PFSK-1 (cell line): ENCODE results near the gene TRERF1.

Experiments used
- FOXP2 ChIP-seq: optimal IDR thresholded peaks from 2 replicates; pipeline ENCODE3; 2011; ENCODE audit warnings: borderline replicate concordance, control low read depth, inconsistent platforms; ENCODE audit not compliant: insufficient read depth; ENCODE audit errors: extremely low read length, extremely low read depth
- POLR2AphosphoS5 ChIP-seq: IDR thresholded peaks from 2 replicates; pipeline ENCODE4 v1.6.1; 2012; ENCODE audit warnings: low read depth, mild to moderate bottlenecking, control low read depth, low read length, moderate library complexity
- SIN3A ChIP-seq: IDR thresholded peaks from 2 replicates; pipeline ENCODE4 v1.6.1; 2012; ENCODE audit warnings: mild to moderate bottlenecking, low read length, moderate library complexity, borderline replicate concordance; ENCODE audit not compliant: insufficient read depth
- TAF1 ChIP-seq: IDR thresholded peaks from 2 replicates; pipeline ENCODE4 v1.6.1; 2012; ENCODE audit warnings: low read length, control low read depth, borderline replicate concordance; ENCODE audit not compliant: insufficient read depth
- TF ChIP-seq, protein P1 (sequence below), 2 experiments: IDR thresholded peaks; 2 replicates each; pipeline versions ENCODE4 v1.6.1 to v1.8.0; 2011 to 2012; ENCODE audit warnings: low read depth in 2 of 2, low read length in 2 of 2, control low read depth in 1 of 2, inconsistent platforms in 1 of 2, mild to moderate bottlenecking in 1 of 2, moderate library complexity in 1 of 2; ENCODE audit not compliant: insufficient read depth in 1 of 2

Gene TRERF1

DNA sequence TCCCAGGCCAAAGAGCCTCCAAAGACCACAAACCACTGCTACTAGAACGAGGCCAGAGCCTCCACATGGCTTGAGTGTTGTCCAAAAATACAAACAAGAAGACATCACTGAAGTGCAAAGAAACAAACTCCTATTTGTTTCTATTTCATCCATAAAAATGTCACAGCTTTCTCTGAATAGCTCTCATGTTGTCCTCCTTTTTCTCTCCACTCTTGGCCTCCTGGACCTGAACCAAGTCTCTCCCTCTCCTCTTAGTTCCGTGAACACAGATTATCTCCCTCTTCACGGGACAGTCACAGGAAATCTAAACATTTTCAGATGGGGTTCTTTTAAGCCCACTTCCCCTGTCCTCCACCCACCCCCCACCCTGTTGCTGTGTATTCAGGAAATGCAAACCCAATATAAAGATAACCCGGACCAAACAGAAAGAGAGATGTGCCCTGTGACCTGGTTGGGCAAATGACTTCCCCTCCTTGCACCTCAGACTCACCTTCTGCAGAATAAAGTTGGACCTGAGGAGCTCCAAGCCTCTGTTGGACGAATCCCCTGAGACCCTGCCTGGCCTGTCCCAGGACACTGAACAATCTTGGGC, 158.2 kb downstream of the TRERF1 start:
- TF ChIP-seq TAF1 (no peak), FOXP2 (no peak), SIN3A (no peak), POLR2AphosphoS5 (no peak)
- TF ChIP-seq, protein P1, sequence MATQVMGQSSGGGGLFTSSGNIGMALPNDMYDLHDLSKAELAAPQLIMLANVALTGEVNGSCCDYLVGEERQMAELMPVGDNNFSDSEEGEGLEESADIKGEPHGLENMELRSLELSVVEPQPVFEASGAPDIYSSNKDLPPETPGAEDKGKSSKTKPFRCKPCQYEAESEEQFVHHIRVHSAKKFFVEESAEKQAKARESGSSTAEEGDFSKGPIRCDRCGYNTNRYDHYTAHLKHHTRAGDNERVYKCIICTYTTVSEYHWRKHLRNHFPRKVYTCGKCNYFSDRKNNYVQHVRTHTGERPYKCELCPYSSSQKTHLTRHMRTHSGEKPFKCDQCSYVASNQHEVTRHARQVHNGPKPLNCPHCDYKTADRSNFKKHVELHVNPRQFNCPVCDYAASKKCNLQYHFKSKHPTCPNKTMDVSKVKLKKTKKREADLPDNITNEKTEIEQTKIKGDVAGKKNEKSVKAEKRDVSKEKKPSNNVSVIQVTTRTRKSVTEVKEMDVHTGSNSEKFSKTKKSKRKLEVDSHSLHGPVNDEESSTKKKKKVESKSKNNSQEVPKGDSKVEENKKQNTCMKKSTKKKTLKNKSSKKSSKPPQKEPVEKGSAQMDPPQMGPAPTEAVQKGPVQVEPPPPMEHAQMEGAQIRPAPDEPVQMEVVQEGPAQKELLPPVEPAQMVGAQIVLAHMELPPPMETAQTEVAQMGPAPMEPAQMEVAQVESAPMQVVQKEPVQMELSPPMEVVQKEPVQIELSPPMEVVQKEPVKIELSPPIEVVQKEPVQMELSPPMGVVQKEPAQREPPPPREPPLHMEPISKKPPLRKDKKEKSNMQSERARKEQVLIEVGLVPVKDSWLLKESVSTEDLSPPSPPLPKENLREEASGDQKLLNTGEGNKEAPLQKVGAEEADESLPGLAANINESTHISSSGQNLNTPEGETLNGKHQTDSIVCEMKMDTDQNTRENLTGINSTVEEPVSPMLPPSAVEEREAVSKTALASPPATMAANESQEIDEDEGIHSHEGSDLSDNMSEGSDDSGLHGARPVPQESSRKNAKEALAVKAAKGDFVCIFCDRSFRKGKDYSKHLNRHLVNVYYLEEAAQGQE (IDR thresholded peaks at IDR 0.05; ENCODE audit: insufficient read depth in 1 of 2, low read depth in 2 of 2, low read length in 2 of 2), result no peak

DNA sequence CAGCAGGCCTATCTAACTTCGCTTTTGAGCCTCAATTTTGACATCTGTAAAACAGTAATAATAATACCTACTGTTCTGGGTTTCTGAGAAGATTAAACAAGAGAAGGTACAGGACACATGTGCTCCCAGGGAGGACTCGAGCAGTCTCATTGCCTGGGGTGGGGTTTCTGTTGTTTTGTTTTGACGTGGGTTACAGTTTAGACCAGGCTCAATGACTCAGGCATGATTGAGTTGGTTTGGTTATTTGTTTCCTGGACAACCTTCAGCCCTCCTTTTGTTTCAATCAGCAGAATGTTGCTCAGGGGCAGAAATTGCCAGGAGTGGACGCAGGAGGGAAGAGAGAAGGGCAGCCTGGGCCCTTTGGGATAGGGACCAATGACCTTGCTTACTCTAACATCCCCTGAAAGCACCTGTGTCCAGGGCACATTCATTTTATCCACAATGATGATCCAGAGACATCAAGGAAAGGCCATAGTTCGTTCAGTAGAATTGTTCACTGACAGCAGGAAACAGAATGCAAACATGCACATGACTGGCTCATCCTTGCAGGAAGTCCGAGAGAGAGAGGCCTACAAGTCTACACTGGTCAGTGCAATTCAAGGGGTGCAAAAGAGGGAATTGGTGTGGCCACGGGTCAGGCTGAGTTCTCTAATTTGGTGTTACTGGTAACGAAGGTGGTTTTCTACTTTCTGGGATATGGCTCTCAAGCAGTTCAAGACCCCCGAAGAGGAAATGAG, 159.6 kb downstream of the TRERF1 start:
- no peak for TF ChIP-seq FOXP2
- TF ChIP-seq TAF1, result no peak
- TF ChIP-seq, protein P1 (IDR thresholded peaks at IDR 0.05; ENCODE audit: insufficient read depth in 1 of 2, low read depth in 2 of 2, low read length in 2 of 2), result no peak
- no peak for TF ChIP-seq POLR2AphosphoS5
- no peak for TF ChIP-seq SIN3A

DNA sequence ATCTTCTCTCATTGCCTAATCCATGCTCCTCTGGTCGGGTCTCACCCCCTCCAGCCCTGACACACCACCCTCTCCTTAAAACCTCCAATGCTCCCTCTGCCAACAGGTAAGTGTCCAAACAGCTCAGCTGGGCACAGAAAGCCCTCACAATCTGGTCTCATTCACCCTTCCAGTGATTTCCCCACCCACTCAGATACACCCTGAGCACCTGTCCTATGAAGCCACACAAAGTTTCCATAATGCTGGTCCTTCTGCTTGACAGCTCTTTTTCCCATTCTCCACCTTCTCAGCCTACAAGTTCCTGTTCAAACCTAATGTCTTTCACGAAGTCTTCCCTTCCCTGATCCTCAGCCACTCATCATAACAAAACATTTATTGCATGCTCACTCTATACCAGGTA, 164.0 kb downstream of the TRERF1 start:
- TF ChIP-seq POLR2AphosphoS5 (no peak), FOXP2 (no peak), TAF1 (no peak), SIN3A (no peak)
- TF ChIP-seq, protein P1 (IDR thresholded peaks at IDR 0.05; ENCODE audit: insufficient read depth in 1 of 2, low read depth in 2 of 2, low read length in 2 of 2), result no peak

DNA sequence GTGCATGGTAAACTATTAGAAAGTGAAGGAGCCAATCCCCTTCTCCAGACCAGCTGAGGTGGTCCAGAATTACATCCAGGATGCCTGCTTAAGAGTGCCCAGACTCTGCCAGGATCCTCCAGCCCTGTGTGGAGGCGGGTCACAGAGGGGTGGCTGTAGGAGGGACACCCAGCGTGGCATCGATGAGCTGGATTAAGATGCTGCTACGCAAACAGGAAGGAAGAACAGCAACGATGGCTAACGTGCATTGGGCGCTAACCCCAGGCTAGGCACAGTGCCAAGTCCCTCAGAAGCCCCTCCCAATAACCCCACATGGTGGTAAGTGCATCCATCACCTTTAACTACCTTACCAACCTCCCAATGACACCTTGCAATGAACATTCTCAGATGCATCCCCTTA, 170.2 kb downstream of the TRERF1 start:
- TF ChIP-seq POLR2AphosphoS5 (no peak), FOXP2 (no peak), TAF1 (no peak), SIN3A (no peak)
- TF ChIP-seq, protein P1 (IDR thresholded peaks at IDR 0.05; ENCODE audit: insufficient read depth in 1 of 2, low read depth in 2 of 2, low read length in 2 of 2), result no peak
